Ramos (cell line): ENCODE data around the gene ANTXR1.

Experiments used
- in situ Hi-C: fragments of 300-500 bp; cut with MboI; formaldehyde crosslinking; loops from one replicate; pipeline ENCODE4 v1.14.3; 2022; ENCODE audit warnings: low sequenced_read_pairs; ENCODE audit not compliant: unreplicated experiment

The ANTXR1 gene

GRCh38 chr2:69195706-69196105, 182.7 kb downstream of the ANTXR1 start:
- in situ Hi-C loops = no loop called here

GRCh38 chr2:69196327-69197117, 183.5 kb downstream of the ANTXR1 start:
- in situ Hi-C loops = no loop called here

- in situ Hi-C loops = no loop called here
These were observed 187.1 kb downstream of the ANTXR1 start for GRCh38 chr2:69200107-69200520.

GRCh38 chr2:69201259-69201658, 188.3 kb downstream of the ANTXR1 start:
- in situ Hi-C loops = no loop called here

GRCh38 chr2:69202327-69202726, 189.3 kb downstream of the ANTXR1 start:
- in situ Hi-C loops = no loop called here

- in situ Hi-C loops = no loop called here
These were observed 190.4 kb downstream of the ANTXR1 start for GRCh38 chr2:69203166-69203985.

GRCh38 chr2:69204654-69205053, 191.7 kb downstream of the ANTXR1 start:
- in situ Hi-C loops = no loop called here

GRCh38 chr2:69205076-69205475, 192.1 kb downstream of the ANTXR1 start:
- in situ Hi-C loops = no loop called here

- in situ Hi-C loops = no loop called here
These were observed 192.5 kb downstream of the ANTXR1 start for GRCh38 chr2:69205491-69205890.

GRCh38 chr2:69208023-69208595, 195.1 kb downstream of the ANTXR1 start:
- in situ Hi-C loops = no loop called here

- in situ Hi-C loops = no loop called here
These were observed 196.5 kb downstream of the ANTXR1 start for GRCh38 chr2:69209482-69209881.

- in situ Hi-C loops = no loop called here
These were observed 197.4 kb downstream of the ANTXR1 start for GRCh38 chr2:69210385-69210784.

GRCh38 chr2:69211048-69211447, 198.1 kb downstream of the ANTXR1 start:
- in situ Hi-C loops = no loop called here

- in situ Hi-C loops = no loop called here
These were observed 198.7 kb downstream of the ANTXR1 start for GRCh38 chr2:69211686-69212085.

GRCh38 chr2:69212238-69213028, 199.5 kb downstream of the ANTXR1 start:
- in situ Hi-C loops = no loop called here

GRCh38 chr2:69213201-69213600, 200.2 kb downstream of the ANTXR1 start:
- in situ Hi-C loops = no loop called here

GRCh38 chr2:69213782-69214181, 200.8 kb downstream of the ANTXR1 start:
- in situ Hi-C loops = no loop called here

GRCh38 chr2:69214898-69215297, 201.9 kb downstream of the ANTXR1 start:
- in situ Hi-C loops = no loop called here

GRCh38 chr2:69216535-69217332, 203.8 kb downstream of the ANTXR1 start:
- in situ Hi-C loops = no loop called here
